ENCODE results near the gene FYTTD1.

DNA sequence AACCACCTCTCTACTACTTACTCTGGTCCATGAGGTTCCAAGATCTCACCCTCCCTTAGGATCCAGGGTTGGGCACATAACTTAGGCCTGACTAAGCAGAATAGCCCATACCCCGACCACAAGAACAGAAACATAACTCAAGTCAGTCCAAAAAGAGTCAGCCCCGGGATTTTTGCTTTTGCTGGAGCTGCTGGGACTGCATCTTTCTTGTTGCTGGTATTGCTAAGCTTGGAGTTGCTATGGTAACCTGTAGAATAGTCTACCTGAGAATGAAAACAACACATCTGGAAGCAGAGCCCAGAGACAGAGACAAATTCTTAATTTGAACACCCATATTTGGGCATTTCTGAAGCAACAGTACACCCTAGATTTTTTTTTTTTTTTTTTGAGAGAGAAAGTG lies 19.5 kb upstream of the FYTTD1 start:
- TF ChIP-seq POLR2AphosphoS5 (IDR thresholded peaks at IDR 0.05; ENCODE audit: low read depth, low read length) (no peak), POLR2A (IDR thresholded peaks at IDR 0.05; ENCODE audit: borderline replicate concordance, extremely low read depth, insufficient read depth, insufficient read length) (no peak), YY1 (IDR thresholded peaks at IDR 0.05; ENCODE audit: extremely low read depth, insufficient replicate concordance, low read depth, low read length) (no peak), FOSL1 (IDR thresholded peaks at IDR 0.05; ENCODE audit: low read depth) (no peak), SIN3A (IDR thresholded peaks at IDR 0.05; ENCODE audit: low read depth) (no peak)
- TF ChIP-seq, protein P1, sequence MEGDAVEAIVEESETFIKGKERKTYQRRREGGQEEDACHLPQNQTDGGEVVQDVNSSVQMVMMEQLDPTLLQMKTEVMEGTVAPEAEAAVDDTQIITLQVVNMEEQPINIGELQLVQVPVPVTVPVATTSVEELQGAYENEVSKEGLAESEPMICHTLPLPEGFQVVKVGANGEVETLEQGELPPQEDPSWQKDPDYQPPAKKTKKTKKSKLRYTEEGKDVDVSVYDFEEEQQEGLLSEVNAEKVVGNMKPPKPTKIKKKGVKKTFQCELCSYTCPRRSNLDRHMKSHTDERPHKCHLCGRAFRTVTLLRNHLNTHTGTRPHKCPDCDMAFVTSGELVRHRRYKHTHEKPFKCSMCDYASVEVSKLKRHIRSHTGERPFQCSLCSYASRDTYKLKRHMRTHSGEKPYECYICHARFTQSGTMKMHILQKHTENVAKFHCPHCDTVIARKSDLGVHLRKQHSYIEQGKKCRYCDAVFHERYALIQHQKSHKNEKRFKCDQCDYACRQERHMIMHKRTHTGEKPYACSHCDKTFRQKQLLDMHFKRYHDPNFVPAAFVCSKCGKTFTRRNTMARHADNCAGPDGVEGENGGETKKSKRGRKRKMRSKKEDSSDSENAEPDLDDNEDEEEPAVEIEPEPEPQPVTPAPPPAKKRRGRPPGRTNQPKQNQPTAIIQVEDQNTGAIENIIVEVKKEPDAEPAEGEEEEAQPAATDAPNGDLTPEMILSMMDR (IDR thresholded peaks at IDR 0.05 in 2 of 3, conservative IDR thresholded peaks at IDR 0.05 in 1 of 3; ENCODE audit: borderline replicate concordance in 1 of 3, insufficient read depth in 1 of 3, low read depth in 2 of 3, low read length in 2 of 3), result no peak

Data from HCT116 (cell line).